IMR-90 (cell line): Measurements from ENCODE around the gene SAP30BP. TPM values are rescaled to one million over a fixed set of nuclear protein-coding genes. Genes with fewer than 3 reads are reported as not detected.

Experiments
- ATAC-seq: fragments of 200-7000 bp; cut with Tn5 transposase; 2 replicates; pipeline ENCODE4 v1.9.1; 2020; ENCODE audit warnings: low read depth, mild to moderate bottlenecking, moderate library complexity
- BruUV-seq: library from RNA; stranded (reverse); fragments of 400-500 nt; replicated peaks from 2 replicates; lab custom pipeline; 2021; lab: Mats Ljungman, UMichigan
- CTCF ChIA-PET: fragments of 300-600 bp; formaldehyde crosslinking; extraction: SDS; loops from one replicate; lab custom pipeline; 2021; ENCODE audit warnings: antibody characterized with exemption; lab: Yijun Ruan, JAX
- POLR2A ChIA-PET: fragments of 300-600 bp; sonication (Branson Sonifier 250); formaldehyde crosslinking; loops from one replicate; lab custom pipeline; 2022; ENCODE audit warnings: antibody characterized with exemption; ENCODE audit not compliant: unreplicated experiment; lab: Charles Lee
- DNase-seq: peaks from one replicate; pipeline ENCODE4 v3.0.0; 2013
- H2AFZ ChIP-seq: replicated peaks from 2 replicates; pipeline ENCODE3; 2013; ENCODE audit warnings: low read length, mild to moderate bottlenecking; ENCODE audit not compliant: poor library complexity
- H2AK5ac ChIP-seq: 2 replicates; pipeline ENCODE4 v1.6.1; 2013; ENCODE audit warnings: low read depth, low read length, inconsistent platforms
- H2AK9ac ChIP-seq: replicated peaks from 2 replicates; pipeline ENCODE3; 2013; ENCODE audit warnings: mild to moderate bottlenecking, low read depth, low read length, moderate library complexity; ENCODE audit not compliant: poor library complexity
- H2BK120ac ChIP-seq: 2 replicates; pipeline ENCODE4 v1.6.1; 2013; ENCODE audit warnings: low read depth, low read length, inconsistent platforms
- H2BK15ac ChIP-seq: 3 replicates; pipeline ENCODE4 v1.6.1; 2013; ENCODE audit warnings: low read depth, low read length, inconsistent platforms
- H2BK20ac ChIP-seq: 2 replicates; pipeline ENCODE4 v1.6.1; 2013; ENCODE audit warnings: low read depth, mild to moderate bottlenecking, inconsistent platforms, low read length, moderate library complexity
- H2BK5ac ChIP-seq: 2 replicates; pipeline ENCODE4 v1.6.1; 2013; ENCODE audit warnings: mild to moderate bottlenecking, low read depth, low read length, inconsistent platforms; ENCODE audit not compliant: poor library complexity, severe bottlenecking
- H3K14ac ChIP-seq: replicated peaks from 2 replicates; pipeline ENCODE4 v1.6.1; 2013; ENCODE audit warnings: low read depth, low read length, inconsistent platforms
- H3K18ac ChIP-seq: 2 replicates; pipeline ENCODE4 v1.6.1; 2013; ENCODE audit warnings: low read depth, low read length, control low read depth
- H3K23ac ChIP-seq: 2 replicates; pipeline ENCODE4 v1.6.1; 2013; ENCODE audit warnings: low read depth, low read length, inconsistent platforms
- H3K27ac ChIP-seq: 2 replicates; pipeline ENCODE4 v1.5.1; 2013; ENCODE audit warnings: mild to moderate bottlenecking, control low read depth, low read length; ENCODE audit not compliant: insufficient read depth
- H3K27me3 ChIP-seq: 2 replicates; pipeline ENCODE4 v1.6.1; 2013; ENCODE audit warnings: low read length; ENCODE audit not compliant: control insufficient read depth, insufficient read depth
- H3K36me3 ChIP-seq: 2 replicates; pipeline ENCODE4 v1.6.1; 2013; ENCODE audit warnings: low read length, mixed read lengths; ENCODE audit not compliant: control insufficient read depth, insufficient read depth
- H3K4ac ChIP-seq: 2 replicates; pipeline ENCODE4 v1.6.1; 2013; ENCODE audit warnings: low read depth, low read length, inconsistent platforms
- H3K4me1 ChIP-seq: 2 replicates; pipeline ENCODE4 v1.6.1; 2013; ENCODE audit warnings: low read length, mixed read lengths; ENCODE audit not compliant: control insufficient read depth, insufficient read depth
- H3K4me2 ChIP-seq: 2 replicates; pipeline ENCODE4 v1.6.1; 2013; ENCODE audit warnings: low read depth, mild to moderate bottlenecking, control low read depth, low read length, moderate library complexity
- H3K4me3 ChIP-seq: 2 replicates; pipeline ENCODE4 v1.5.1; 2013; ENCODE audit warnings: low read depth, mild to moderate bottlenecking, control low read depth, low read length, moderate library complexity; ENCODE audit not compliant: insufficient read depth
- H3K56ac ChIP-seq: 2 replicates; pipeline ENCODE4 v1.6.1; 2013; ENCODE audit warnings: low read length, inconsistent platforms; ENCODE audit not compliant: insufficient read depth; ENCODE audit errors: extremely low read depth
- H3K79me1 ChIP-seq, 2 experiments: 2 replicates each; pipeline ENCODE4 v1.6.1; 2013; ENCODE audit warnings: low read length in 2 of 2, inconsistent platforms in 1 of 2, low read depth in 1 of 2
- H3K9ac ChIP-seq: 2 replicates; pipeline ENCODE4 v1.6.1; 2013; ENCODE audit warnings: low read depth, low read length, control low read depth
- H3K9me1 ChIP-seq: 2 replicates; pipeline ENCODE4 v1.6.1; 2013; ENCODE audit warnings: low read length, inconsistent platforms; ENCODE audit not compliant: insufficient read depth
- H3K9me3 ChIP-seq: 2 replicates; pipeline ENCODE4 v1.6.1; 2013; ENCODE audit warnings: low read length; ENCODE audit not compliant: control insufficient read depth, insufficient read depth
- H4K20me1 ChIP-seq: 2 replicates; pipeline ENCODE4 v1.6.1; 2013; ENCODE audit warnings: low read length, inconsistent platforms; ENCODE audit not compliant: insufficient read depth
- H4K5ac ChIP-seq: 2 replicates; pipeline ENCODE4 v1.6.1; 2013; ENCODE audit warnings: mild to moderate bottlenecking, low read depth, low read length, control low read depth
- H4K8ac ChIP-seq, 2 experiments: 2 replicates each; pipeline ENCODE4 v1.6.1; 2013; ENCODE audit warnings: low read depth in 2 of 2, low read length in 2 of 2, control low read depth in 1 of 2, inconsistent platforms in 1 of 2
- H4K91ac ChIP-seq: 2 replicates; pipeline ENCODE4 v1.6.1; 2013; ENCODE audit warnings: low read depth, low read length, inconsistent platforms; ENCODE audit not compliant: insufficient read depth
- BHLHE40 ChIP-seq: fragments of 150-350 bp; IDR thresholded peaks from 2 replicates; pipeline ENCODE4 v1.6.1; 2016; ENCODE audit warnings: mild to moderate bottlenecking, low read depth, low read length
- CEBPB ChIP-seq: IDR thresholded peaks from 2 replicates; pipeline ENCODE4 v1.6.1; 2012; ENCODE audit warnings: low read depth, low read length, improper control_type of control experiment
- CHD1 ChIP-seq: IDR thresholded peaks from 2 replicates; pipeline ENCODE4 v1.6.1; 2012; ENCODE audit warnings: low read depth, low read length, improper control_type of control experiment
- CTCF ChIP-seq: conservative IDR thresholded peaks from 2 replicates; pipeline ENCODE4 v1.5.1; 2012; ENCODE audit warnings: mild to moderate bottlenecking, low read depth, low read length, improper control_type of control experiment
- ELK1 ChIP-seq: fragments of 150-350 bp; IDR thresholded peaks from 2 replicates; pipeline ENCODE4 v1.6.1; 2016; ENCODE audit warnings: low read depth, mild to moderate bottlenecking, low read length, moderate library complexity, borderline replicate concordance
- FOS ChIP-seq: fragments of 150-350 bp; IDR thresholded peaks from 2 replicates; pipeline ENCODE4 v1.6.1; 2016; ENCODE audit warnings: low read depth, low read length
- MAFK ChIP-seq: IDR thresholded peaks from 2 replicates; pipeline ENCODE4 v1.6.1; 2012; ENCODE audit warnings: low read depth, low read length, improper control_type of control experiment
- MAZ ChIP-seq: IDR thresholded peaks from 2 replicates; pipeline ENCODE4 v1.6.1; 2012; ENCODE audit warnings: low read depth, mild to moderate bottlenecking, low read length, improper control_type of control experiment, moderate library complexity, borderline replicate concordance
- MXI1 ChIP-seq: IDR thresholded peaks from 2 replicates; pipeline ENCODE4 v1.6.1; 2012; ENCODE audit warnings: low read depth, mild to moderate bottlenecking, low read length, moderate library complexity, borderline replicate concordance
- NFE2L2 ChIP-seq: fragments of 150-350 bp; IDR thresholded peaks from 2 replicates; pipeline ENCODE4 v1.6.1; 2016; ENCODE audit warnings: low read depth, mild to moderate bottlenecking, low read length
- POLR2A ChIP-seq: IDR thresholded peaks from 2 replicates; pipeline ENCODE4 v1.6.1; 2012; ENCODE audit warnings: mild to moderate bottlenecking, low read depth, low read length
- RAD21 ChIP-seq: IDR thresholded peaks from 2 replicates; pipeline ENCODE4 v1.6.1; 2012; ENCODE audit warnings: low read length, improper control_type of control experiment
- RCOR1 ChIP-seq: IDR thresholded peaks from 2 replicates; pipeline ENCODE4 v1.6.1; 2012; ENCODE audit warnings: mild to moderate bottlenecking, low read length, improper control_type of control experiment; ENCODE audit not compliant: insufficient replicate concordance
- RFX5 ChIP-seq: IDR thresholded peaks from 2 replicates; pipeline ENCODE4 v1.8.0; 2012; ENCODE audit warnings: low read depth, mild to moderate bottlenecking, low read length, moderate library complexity
- SMC3 ChIP-seq: fragments of 150-350 bp; IDR thresholded peaks from 2 replicates; pipeline ENCODE4 v1.6.1; 2016; ENCODE audit warnings: low read depth, mild to moderate bottlenecking, antibody characterized with exemption, low read length, moderate library complexity
- USF2 ChIP-seq: fragments of 150-350 bp; IDR thresholded peaks from 2 replicates; pipeline ENCODE4 v1.6.1; 2017; ENCODE audit warnings: mild to moderate bottlenecking, antibody characterized with exemption, low read length, low read depth
- WGBS, 2 experiments: methylation state at CpG; one replicate each; pipeline versions ENCODE4 v1.1.5 to v1.1.7; 2013; ENCODE audit warnings: missing lambda C conversion rate in 2 of 2; ENCODE audit not compliant: insufficient read length in 1 of 2; ENCODE audit errors: extremely low coverage in 2 of 2; 5-methylcytosine and 5-hydroxymethylcytosine counted together
- dilution Hi-C: fragments of 300-500 bp; cut with HindIII; formaldehyde crosslinking; loops from one replicate; pipeline ENCODE4 v1.14.3; 2018; ENCODE audit warnings: low sequenced_read_pairs; ENCODE audit not compliant: unreplicated experiment
- in situ Hi-C: fragments of 300-500 bp; cut with MboI; formaldehyde crosslinking; loops from 3 replicates; pipeline ENCODE4 v1.14.3; 2019; ENCODE audit warnings: low sequenced_read_pairs, inconsistent platforms, mixed read lengths
- intact Hi-C: fragments of 100-400 bp; cut with micrococcal nuclease; formaldehyde crosslinking; loops from 2 replicates; pipeline ENCODE4 v1.10.0; 2022
- polyA plus RNA-seq, 3 experiments: library from polyadenylated mRNA; depleted of rRNA; stranded (reverse); fragments of >200 nt; gene quantifications; 2 replicates each; pipeline ENCODE4 v1.2.3, GENCODE V29; 2012; ENCODE audit warnings: low replicate concordance in 1 of 3
- total RNA-seq: library from RNA; depleted of rRNA; stranded (reverse); fragments of >200 nt; gene quantifications from 2 replicates; pipeline ENCODE4 v1.2.3, GENCODE V29; 2012

Gene SAP30BP
- total and polyA plus RNA-seq, 2 of the 4 experiments (the other 2 are of a cell fraction) = 70.4 to 139 TPM

- Histone ChIP-seq H3K9ac (no peak overlapping the region), H3K9me3 (no peaks in the 10 kb centered on the region), H3K18ac (no peak overlapping the region), H4K5ac (no peak overlapping the region), H3K27me3 (no peaks in the 10 kb centered on the region), H3K4me3 (no peak overlapping the region), H3K23ac (no peak overlapping the region), H4K91ac (no peak overlapping the region), H2AK9ac (no peak overlapping the region), H3K36me3 (peaks cover 28% of the 10 kb centered on the region), H2AK5ac (no peak overlapping the region), H4K8ac (no peak overlapping the region), H4K20me1 (peaks cover 17% of the 10 kb centered on the region; the same call in 1 of the 2 replicates), H3K4me1 (no peaks in the 10 kb centered on the region), H3K4ac (no peak overlapping the region), H2AFZ (no peak overlapping the region), H3K9me1 (no peaks in the 10 kb centered on the region), H2BK120ac (no peak overlapping the region), H3K56ac (no peak overlapping the region), H2BK20ac (no peak overlapping the region), H2BK15ac (no peak overlapping the region), H3K14ac (no peak overlapping the region), H3K4me2 (no peak overlapping the region), H3K79me1 (peaks cover 31 to 56% of the 10 kb centered on the region in 2 experiments), H2BK5ac (no peak overlapping the region), H3K27ac (no peak overlapping the region)
- dilution Hi-C loops (no loop called here), intact Hi-C loops (no loop called here), in situ Hi-C loops (loop anchor here (5.0 kb wide), 1 partner anchor 75 kb away; no protein-coding TSS in a partner anchor)
- no TSS peak for BruUV-seq
- DNase-seq (no peak), ATAC-seq (no peak)
- TF ChIP-seq USF2 (no peak), POLR2A (no peak), NFE2L2 (no peak), BHLHE40 (no peak), MXI1 (no peak), SMC3 (no peak), MAZ (no peak), RAD21 (no peak), CHD1 (no peak), RCOR1 (no peak), RFX5 (no peak), CTCF (no peak), FOS (no peak), ELK1 (no peak), MAFK (no peak), CEBPB (no peak)
- WGBS, 2 experiments = 100% methylated on average over 3 of the region's 5 CpGs; no CpG with 5 or more reads in 1 of the 2 experiments
- ChIA-PET POLR2A (no interaction called here), CTCF (interaction anchor here (1.6 kb wide), 1 partner anchor 76 kb away, joined by 7 read pairs; no protein-coding TSS in a partner anchor)
Measured at GRCh38 chr17:75672011-75672410, 4.9 kb downstream of the SAP30BP start.
